Gastrocnemius medialis (tissue), 4 donors: Measurements from ENCODE around the gene SHISAL1.

ENCODE experiments used
- CTCF ChIP-seq, 5 experiments: fragments of 450-650 bp in 3 of 5; fragments of 200-600 bp in 2 of 5; sonication (generic) in 2 of 5; IDR thresholded peaks in 4 of 5; conservative IDR thresholded peaks in 1 of 5; 1 replicate in 4 of 5; 2 replicates in 1 of 5; pipeline ENCODE4 v1.5.1; 2016 to 2019; ENCODE audit warnings: antibody characterized with exemption in 5 of 5, mild to moderate bottlenecking in 3 of 5, moderate library complexity in 3 of 5
- POLR2A ChIP-seq, 2 donors: fragments of 450-650 bp; IDR thresholded peaks; one replicate each; pipeline ENCODE4 v1.6.1; 2017; ENCODE audit warnings: antibody characterized with exemption in 2 of 2, mild to moderate bottlenecking in 2 of 2, moderate library complexity in 2 of 2

GRCh38 chr22:44209343-44209742 is 103.4 kb downstream of the SHISAL1 start:
- TF ChIP-seq CTCF (IDR thresholded peaks at IDR 0.05 in 4 of 5, conservative IDR thresholded peaks at IDR 0.05 in 1 of 5) (no peak), POLR2A (IDR thresholded peaks at IDR 0.05) (no peak)
